Measurements from ENCODE around the gene OR2T8. TPM values are rescaled to one million over a fixed set of nuclear protein-coding genes. Genes with fewer than 3 reads are reported as not detected.

The OR2T8 gene
- total RNA-seq, 1 donor from 2014 or later, result not detected

DNA sequence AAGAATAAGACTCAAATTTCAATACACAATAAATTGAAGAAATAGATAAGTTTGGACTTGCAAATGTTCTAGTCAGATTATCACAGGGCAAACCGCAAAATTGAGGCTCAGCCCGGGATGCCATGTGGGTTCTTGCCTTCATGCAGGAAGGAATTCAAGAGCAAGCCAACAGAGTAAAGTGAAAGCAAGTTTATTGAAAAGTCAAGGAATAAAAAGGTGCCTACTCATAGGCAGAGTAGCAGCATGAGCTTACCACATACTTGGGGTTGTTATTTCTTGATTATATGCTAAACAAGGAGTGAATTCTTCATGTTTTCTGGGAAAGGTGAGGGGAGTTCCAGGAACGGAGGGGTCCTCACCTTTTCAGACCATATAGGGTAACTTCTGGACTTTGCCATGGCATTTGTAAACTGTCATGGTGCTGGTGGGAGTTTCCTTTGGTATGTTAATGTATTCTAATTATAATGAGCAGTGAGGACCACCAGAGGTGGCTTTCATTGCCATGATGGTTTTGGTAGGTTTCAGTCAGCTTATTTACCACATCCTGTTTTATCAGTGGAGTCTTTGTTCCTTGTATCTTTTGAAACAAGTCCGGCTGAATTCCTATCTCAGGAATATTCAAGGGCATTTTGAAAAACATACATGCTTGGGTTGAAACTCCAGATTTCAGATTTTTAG is 43.0 kb downstream of the OR2T8 start:
- TF ChIP-seq, protein P1, sequence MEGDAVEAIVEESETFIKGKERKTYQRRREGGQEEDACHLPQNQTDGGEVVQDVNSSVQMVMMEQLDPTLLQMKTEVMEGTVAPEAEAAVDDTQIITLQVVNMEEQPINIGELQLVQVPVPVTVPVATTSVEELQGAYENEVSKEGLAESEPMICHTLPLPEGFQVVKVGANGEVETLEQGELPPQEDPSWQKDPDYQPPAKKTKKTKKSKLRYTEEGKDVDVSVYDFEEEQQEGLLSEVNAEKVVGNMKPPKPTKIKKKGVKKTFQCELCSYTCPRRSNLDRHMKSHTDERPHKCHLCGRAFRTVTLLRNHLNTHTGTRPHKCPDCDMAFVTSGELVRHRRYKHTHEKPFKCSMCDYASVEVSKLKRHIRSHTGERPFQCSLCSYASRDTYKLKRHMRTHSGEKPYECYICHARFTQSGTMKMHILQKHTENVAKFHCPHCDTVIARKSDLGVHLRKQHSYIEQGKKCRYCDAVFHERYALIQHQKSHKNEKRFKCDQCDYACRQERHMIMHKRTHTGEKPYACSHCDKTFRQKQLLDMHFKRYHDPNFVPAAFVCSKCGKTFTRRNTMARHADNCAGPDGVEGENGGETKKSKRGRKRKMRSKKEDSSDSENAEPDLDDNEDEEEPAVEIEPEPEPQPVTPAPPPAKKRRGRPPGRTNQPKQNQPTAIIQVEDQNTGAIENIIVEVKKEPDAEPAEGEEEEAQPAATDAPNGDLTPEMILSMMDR (IDR thresholded peaks at IDR 0.05; ENCODE audit: insufficient read depth, low read length, severe bottlenecking), result no peak
- H3K27me3 ChIP-seq (ENCODE audit: control insufficient read depth, insufficient read depth, low read length), result no peaks in the 10 kb centered on the region
- no peak overlapping the region for H3K4me3 ChIP-seq (ENCODE audit: low read depth, low read length)
- no peak for DNase-seq (ENCODE audit: low read depth)
- no peak for FAIRE-seq
- no peaks in the 10 kb centered on the region for H3K36me3 ChIP-seq (ENCODE audit: control insufficient read depth, insufficient read depth, low read length)

DNA sequence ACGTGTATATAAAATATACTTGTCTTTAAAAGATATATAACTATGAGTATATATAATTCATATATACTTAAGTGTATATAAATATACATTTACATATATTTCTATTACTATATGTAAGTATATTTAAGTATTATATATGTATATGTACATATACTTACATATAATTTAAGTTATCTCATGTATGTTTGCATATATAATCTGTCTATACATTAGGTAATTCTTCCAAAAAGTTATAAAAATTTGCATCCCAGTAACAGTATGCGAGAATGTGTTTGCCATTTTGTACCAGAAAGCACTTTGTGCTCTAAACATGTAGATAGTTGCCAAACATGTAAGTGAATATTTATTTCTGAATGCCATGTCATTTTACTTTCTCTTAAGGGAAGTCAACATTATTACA is 44.9 kb downstream of the OR2T8 start, which contains the start of gene OR2AK2:
OR2AK2 (plus strand) TSS at position 301 of the 400 bp plus-strand sequence. CDS start 144 bp downstream, outside the sequence.
- H3K4me3 ChIP-seq (ENCODE audit: low read depth, low read length), result no peak within 1 kb of the TSS
- DNase-seq (ENCODE audit: low read depth), result no peak
- TF ChIP-seq, protein P1 (IDR thresholded peaks at IDR 0.05; ENCODE audit: insufficient read depth, low read length, severe bottlenecking), result no peak
- no peak for FAIRE-seq
- no peaks in the 10 kb centered on the region for H3K36me3 ChIP-seq (ENCODE audit: control insufficient read depth, insufficient read depth, low read length)
- H3K27me3 ChIP-seq (ENCODE audit: control insufficient read depth, insufficient read depth, low read length), result no peaks in the 10 kb centered on the region

DNA sequence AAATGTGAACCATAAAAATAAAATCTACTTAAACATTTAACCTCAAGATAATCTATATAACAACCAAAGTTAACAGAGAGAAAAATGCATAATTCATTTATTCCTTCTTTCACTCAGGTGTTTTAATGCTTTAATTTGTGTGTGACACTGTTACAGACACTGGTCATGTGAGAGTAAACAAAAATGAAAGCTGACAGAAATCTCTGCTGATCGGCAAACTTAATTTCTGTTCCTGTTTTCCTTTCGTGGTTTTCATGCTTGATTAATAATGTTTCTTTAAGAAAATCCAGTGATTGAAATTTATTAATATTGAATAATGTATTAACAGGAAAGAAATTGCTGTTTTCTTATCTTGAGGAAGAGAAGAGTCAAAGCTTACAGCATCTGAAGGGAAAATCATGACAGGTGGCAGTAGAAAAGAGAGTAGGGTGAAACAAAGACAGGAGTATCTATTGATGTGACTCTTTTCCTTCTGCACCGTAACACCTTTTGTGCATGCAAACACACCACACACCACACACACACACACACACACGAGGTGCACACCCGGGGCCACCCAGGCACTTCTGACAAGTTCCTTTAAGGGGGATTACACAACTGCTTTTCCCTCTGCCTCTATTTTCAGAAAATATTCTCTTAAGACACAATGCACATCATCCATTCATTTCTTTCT is 46.6 kb downstream of the OR2T8 start:
- Histone ChIP-seq H3K27me3 (ENCODE audit: control insufficient read depth, insufficient read depth, low read length) (no peaks in the 10 kb centered on the region), H3K4me3 (ENCODE audit: low read depth, low read length) (no peak overlapping the region), H3K36me3 (ENCODE audit: control insufficient read depth, insufficient read depth, low read length) (no peaks in the 10 kb centered on the region)
- TF ChIP-seq, protein P1 (IDR thresholded peaks at IDR 0.05; ENCODE audit: insufficient read depth, low read length, severe bottlenecking), result no peak
- no peak for DNase-seq (ENCODE audit: low read depth)
- no peak for FAIRE-seq

Other genes with a start within 250 kb of the OR2T8 start
- not detected in 2 replicates for gene OR13G1, start 240.5 kb upstream of the OR2T8 start, total RNA-seq
- not detected in 2 replicates for gene OR6F1, start 203.6 kb upstream of the OR2T8 start, total RNA-seq
- not detected in 2 replicates for gene OR14K1, start 181.6 kb upstream of the OR2T8 start, total RNA-seq
- gene OR14A2, start 172.1 kb upstream of the OR2T8 start, total RNA-seq, result not detected in 2 replicates
- gene OR1C1, start 159.7 kb upstream of the OR2T8 start, total RNA-seq, result not detected in 2 replicates
- gene OR14A16, start 96.1 kb upstream of the OR2T8 start, total RNA-seq, result not detected in 2 replicates
- not detected in 2 replicates for gene OR11L1, start 78.4 kb upstream of the OR2T8 start, total RNA-seq
- not detected in 2 replicates for gene TRIM58, start 63.1 kb upstream of the OR2T8 start, total RNA-seq
- gene OR2W3, start 24.7 kb upstream of the OR2T8 start, total RNA-seq, result not detected in 2 replicates
- not detected in 2 replicates for gene OR2AJ1, start 4.6 kb downstream of the OR2T8 start, total RNA-seq
- not detected in 2 replicates for gene OR2L8, start 28.6 kb downstream of the OR2T8 start, total RNA-seq
- not detected in 2 replicates for gene OR2AK2, start 45.0 kb downstream of the OR2T8 start, total RNA-seq
- gene OR2L5, start 93.4 kb downstream of the OR2T8 start, total RNA-seq, result not detected in 2 replicates
- not detected in 2 replicates for gene OR2L2, start 109.8 kb downstream of the OR2T8 start, total RNA-seq
- gene OR2L3, start 126.6 kb downstream of the OR2T8 start, total RNA-seq, result not detected in 2 replicates
- gene OR2L13, start 174.9 kb downstream of the OR2T8 start, total RNA-seq, result not detected in 2 replicates
- not detected in 2 replicates for gene OR2M5, start 224.9 kb downstream of the OR2T8 start, total RNA-seq